ENCODE data around the gene GPATCH2L.

GPATCH2L gene

GRCh38 chr14:76151398-76152332 lies at the start of gene GPATCH2L:
Gene GPATCH2L, plus strand, starts transcription at chr14:76151922. Its CDS starts 2,442 bp downstream, at chr14:76154364.
- H3K4me3 ChIP-seq (ENCODE audit: low read depth, low read length) = peak within 1 kb of the TSS; percentile 94
- TF ChIP-seq CTCF (IDR thresholded peaks at IDR 0.05; ENCODE audit: low read depth, low read length) = no peak
- in situ Hi-C loops (cut with HindIII; ENCODE audit: low sequenced_read_pairs) = no loop called here
- DNase-seq (ENCODE audit: low read depth, low spot score) = peak; percentile 88

- in situ Hi-C loops (cut with HindIII; ENCODE audit: low sequenced_read_pairs) = no loop called here
- no peak for DNase-seq (ENCODE audit: low read depth, low spot score)
- no peak overlapping the region for H3K4me3 ChIP-seq (ENCODE audit: low read depth, low read length)
- no peak for TF ChIP-seq CTCF (IDR thresholded peaks at IDR 0.05; ENCODE audit: low read depth, low read length)
These were observed 46.8 kb upstream of the GPATCH2L start for GRCh38 chr14:76104802-76105355.

GRCh38 chr14:76106188-76106587 lies 45.5 kb upstream of the GPATCH2L start:
- in situ Hi-C loops (cut with HindIII; ENCODE audit: low sequenced_read_pairs) = no loop called here
- no peak overlapping the region for H3K4me3 ChIP-seq (ENCODE audit: low read depth, low read length)
- TF ChIP-seq CTCF (IDR thresholded peaks at IDR 0.05; ENCODE audit: low read depth, low read length) = no peak
- no peak for DNase-seq (ENCODE audit: low read depth, low spot score)

- in situ Hi-C loops (cut with HindIII; ENCODE audit: low sequenced_read_pairs) = no loop called here
- no peak overlapping the region for H3K4me3 ChIP-seq (ENCODE audit: low read depth, low read length)
- no peak for TF ChIP-seq CTCF (IDR thresholded peaks at IDR 0.05; ENCODE audit: low read depth, low read length)
- DNase-seq (ENCODE audit: low read depth, low spot score) = no peak
These were observed 42.4 kb upstream of the GPATCH2L start for GRCh38 chr14:76109087-76109880.

GRCh38 chr14:76112889-76113624 lies 38.7 kb upstream of the GPATCH2L start:
- H3K4me3 ChIP-seq (ENCODE audit: low read depth, low read length) = no peak overlapping the region
- in situ Hi-C loops (cut with HindIII; ENCODE audit: low sequenced_read_pairs) = no loop called here
- no peak for DNase-seq (ENCODE audit: low read depth, low spot score)
- TF ChIP-seq CTCF (IDR thresholded peaks at IDR 0.05; ENCODE audit: low read depth, low read length) = no peak

- H3K4me3 ChIP-seq (ENCODE audit: low read depth, low read length) = no peak overlapping the region
- in situ Hi-C loops (cut with HindIII; ENCODE audit: low sequenced_read_pairs) = no loop called here
- TF ChIP-seq CTCF (IDR thresholded peaks at IDR 0.05; ENCODE audit: low read depth, low read length) = no peak
- DNase-seq (ENCODE audit: low read depth, low spot score) = no peak
These were observed 38.0 kb upstream of the GPATCH2L start for GRCh38 chr14:76113691-76114090.
